Inferior parietal cortex (tissue), 1 donor: ENCODE results near the gene PCDH9.

Experiments
- DNase-seq: peaks from one replicate; pipeline ENCODE4 v3.0.0-alpha.2; 2016; ENCODE audit errors: extremely low spot score

The PCDH9 gene

GRCh38 chr13:66576381-66576780 is 653.8 kb downstream of the PCDH9 start:
- DNase-seq, result no peak

GRCh38 chr13:66574606-66575005 is 655.5 kb downstream of the PCDH9 start:
- no peak for DNase-seq

GRCh38 chr13:66567899-66568612 is 662.1 kb downstream of the PCDH9 start:
- no peak for DNase-seq

DNA sequence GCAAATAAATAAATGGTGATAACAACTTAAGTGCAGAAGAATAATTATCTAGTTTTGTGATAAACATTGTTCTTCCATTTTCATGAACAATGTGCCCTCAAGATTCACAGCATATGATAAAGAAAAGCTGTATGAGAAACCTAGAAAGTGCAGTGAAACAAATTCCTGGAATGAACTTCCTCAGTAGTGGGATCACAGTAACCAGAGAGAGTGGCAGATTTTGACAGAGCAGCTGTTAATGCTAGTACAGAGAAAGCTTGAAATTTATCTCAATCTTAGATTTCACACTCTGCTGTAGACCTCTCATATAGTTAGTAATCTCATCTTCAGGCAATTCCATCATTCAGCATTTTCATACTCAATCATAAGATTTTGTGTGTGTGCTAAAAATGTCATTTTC is 664.9 kb downstream of the PCDH9 start:
- DNase-seq, result no peak

GRCh38 chr13:66563076-66563475 is 667.1 kb downstream of the PCDH9 start:
- no peak for DNase-seq

- DNase-seq, result no peak
Measured at GRCh38 chr13:66562054-66562453, 668.1 kb downstream of the PCDH9 start.

DNA sequence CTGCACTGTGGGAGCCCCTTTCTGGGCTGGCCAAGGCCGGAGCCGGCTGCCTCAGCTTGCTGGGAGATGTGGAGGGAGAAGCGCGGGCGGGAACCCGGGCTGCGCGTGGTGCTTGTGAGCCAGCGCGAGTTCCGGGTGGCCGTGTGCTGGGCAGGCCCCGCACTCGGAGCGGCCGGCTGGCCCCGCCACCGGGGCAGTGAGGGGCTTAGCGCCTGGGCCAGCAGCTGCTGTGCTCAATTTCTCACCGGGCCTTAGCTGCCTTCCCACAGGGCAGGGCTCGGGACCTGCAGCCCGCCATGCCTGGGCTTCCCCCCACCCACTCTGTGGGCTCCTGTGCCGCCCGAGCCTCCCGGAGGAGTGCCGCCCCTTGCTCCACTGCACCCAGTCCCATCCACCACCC is 669.1 kb downstream of the PCDH9 start:
- DNase-seq, result no peak

- no peak for DNase-seq
Measured at GRCh38 chr13:66560189-66560588, 669.9 kb downstream of the PCDH9 start.

DNA sequence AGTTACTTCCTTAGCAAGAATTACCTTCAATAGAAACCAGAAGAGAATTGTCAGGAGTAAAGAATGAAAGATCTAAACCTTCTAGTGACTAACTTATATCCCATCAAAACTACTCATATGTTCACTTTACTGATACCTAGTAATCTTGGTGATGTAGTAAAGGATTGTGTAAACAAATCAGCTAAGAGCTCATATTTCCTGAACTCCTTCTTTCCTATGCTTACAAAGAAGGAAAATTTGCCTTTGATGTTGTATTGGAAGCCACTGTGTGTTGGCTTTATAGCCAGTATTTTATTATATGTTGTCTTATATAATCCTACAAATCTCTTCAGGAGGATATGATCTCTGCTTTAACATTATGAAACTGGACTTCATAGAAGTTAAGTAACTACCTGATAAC is 671.0 kb downstream of the PCDH9 start:
- DNase-seq, result no peak

DNA sequence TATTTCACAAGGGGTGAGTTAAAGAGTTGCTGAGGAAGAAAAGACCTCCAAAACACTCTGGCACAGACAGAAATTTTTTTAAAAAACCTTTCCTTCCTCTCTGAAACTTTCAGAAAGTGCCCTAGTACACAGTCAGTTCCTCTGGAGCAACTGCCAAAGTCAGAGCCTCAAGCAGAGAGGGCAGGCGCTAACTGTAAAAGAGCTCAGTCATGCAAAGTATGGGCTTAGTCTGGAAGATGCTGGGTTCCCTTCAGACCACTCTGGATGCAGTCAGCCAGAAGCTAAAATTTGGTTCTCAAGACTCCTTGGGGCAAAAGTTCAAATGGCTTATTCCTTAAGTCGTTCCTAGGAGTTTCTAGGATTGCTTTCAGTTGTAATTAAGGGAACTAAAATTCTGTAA is 671.6 kb downstream of the PCDH9 start:
- no peak for DNase-seq

DNA sequence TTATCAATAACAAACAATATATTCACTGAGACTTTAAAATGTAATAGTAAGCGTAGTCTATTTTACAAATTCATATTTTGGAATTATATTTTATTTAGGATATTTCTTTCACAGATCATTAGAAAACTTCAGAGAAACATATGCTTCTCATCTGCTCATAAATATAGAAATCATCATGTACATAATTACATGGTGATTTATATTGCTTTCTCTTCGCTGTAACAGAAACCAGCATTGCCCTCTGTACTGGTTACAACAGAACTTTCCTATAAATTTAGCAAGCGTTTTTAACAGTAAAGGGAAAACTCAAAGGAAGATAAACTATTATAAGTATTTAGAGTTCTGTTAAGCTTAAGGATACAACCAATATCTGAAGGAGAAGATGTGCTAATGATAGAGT is 672.8 kb downstream of the PCDH9 start:
- DNase-seq, result no peak

- DNase-seq, result no peak
Measured at GRCh38 chr13:66556306-66556705, 673.8 kb downstream of the PCDH9 start.

DNA sequence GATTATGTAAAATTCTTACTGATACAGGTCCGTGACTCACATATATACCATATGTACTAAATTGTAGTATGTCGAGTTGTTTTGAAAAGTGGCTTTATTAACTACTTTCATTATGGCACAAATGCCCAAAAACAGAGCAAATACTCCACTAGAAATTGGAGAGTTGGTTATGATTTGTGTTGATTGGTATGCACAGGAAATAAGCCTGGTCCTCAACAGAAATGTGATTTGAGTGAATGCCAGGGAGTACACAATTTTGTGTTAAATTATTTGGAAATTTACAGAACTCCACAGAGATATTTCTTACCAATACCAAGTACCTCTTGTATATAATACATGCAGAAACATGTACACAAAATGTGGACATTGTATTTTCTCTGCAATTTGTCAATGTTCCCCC is 676.7 kb downstream of the PCDH9 start:
- DNase-seq, result no peak

DNA sequence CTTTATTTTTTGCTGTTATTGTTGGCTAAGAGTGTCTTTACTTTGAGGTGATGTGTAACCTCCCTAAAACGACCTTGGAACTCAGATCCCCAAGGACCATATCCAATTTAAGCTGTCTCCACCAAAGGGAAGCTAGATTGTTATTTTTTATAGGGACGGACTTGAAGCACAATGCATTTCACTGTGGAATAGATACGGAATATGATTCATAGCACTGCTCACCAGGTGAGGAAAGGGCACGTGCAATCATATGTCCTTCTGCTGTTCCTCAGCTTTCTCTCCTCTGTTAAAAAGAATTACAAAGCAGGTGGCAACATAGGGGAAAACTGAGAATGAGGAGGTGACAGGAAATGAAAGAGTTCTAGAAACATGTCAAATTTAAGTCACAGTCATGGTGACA is 679.0 kb downstream of the PCDH9 start:
- DNase-seq, result no peak

- DNase-seq, result no peak
Measured at GRCh38 chr13:66547685-66548084, 682.5 kb downstream of the PCDH9 start.

GRCh38 chr13:66546534-66547379 is 683.4 kb downstream of the PCDH9 start:
- no peak for DNase-seq

DNA sequence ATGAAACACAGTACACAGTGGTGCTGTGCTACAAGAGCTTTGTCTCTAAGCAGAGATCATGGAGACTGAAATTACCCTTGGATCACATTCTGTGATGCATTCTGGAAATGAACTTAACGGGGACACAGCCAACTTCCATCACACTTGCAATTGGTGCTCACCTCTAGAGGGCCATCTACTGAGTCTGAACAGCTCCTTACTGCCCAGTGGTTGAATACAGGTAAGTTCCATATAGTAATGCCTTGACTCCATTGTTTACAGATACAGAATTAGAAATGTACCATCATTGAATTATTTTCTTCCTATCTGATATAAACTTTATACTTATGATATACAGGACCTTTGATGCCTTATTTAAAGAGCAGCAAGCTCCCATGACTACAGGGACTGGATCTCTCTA is 686.4 kb downstream of the PCDH9 start:
- DNase-seq, result no peak

- DNase-seq, result no peak
Measured at GRCh38 chr13:66537417-66537816, 692.7 kb downstream of the PCDH9 start.

- DNase-seq, result no peak
Measured at GRCh38 chr13:66536746-66537145, 693.4 kb downstream of the PCDH9 start.

DNA sequence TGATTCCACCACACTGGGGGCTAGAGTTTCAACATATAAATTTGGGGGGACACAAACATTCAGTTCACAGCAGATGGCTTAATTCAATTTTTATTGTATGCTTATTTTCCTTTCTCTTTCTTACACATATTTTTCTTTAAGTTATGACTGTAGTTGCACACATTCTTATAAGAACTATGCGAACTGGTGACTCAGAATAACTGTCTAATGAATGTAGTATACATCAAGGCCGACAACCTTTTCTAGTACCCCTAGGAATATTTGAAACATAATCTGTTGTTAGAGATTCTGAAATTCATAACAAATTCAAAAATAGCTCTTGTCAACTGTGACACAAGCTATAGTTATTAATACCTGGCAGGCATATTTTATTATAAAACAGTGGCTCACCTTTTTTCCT is 695.6 kb downstream of the PCDH9 start:
- no peak for DNase-seq

DNA sequence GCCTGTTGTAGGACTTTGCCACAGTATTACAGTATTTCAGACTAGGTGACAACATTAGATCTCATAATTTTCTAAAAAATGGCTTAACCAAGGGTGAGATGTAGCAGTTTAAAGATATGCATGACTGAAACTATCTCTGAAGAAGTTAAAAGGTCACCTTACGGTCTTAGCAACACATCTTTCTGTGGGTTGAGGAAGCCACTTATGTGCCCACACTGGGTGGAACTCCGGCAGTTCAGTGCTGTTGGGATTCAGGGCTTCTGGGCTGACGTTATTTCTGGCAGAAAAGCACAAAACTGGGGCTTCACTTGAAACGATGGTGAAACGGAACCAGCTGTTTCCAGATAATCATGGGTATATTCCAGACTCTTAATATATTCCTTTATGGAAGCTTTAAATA is 697.3 kb downstream of the PCDH9 start:
- DNase-seq, result no peak

DNA sequence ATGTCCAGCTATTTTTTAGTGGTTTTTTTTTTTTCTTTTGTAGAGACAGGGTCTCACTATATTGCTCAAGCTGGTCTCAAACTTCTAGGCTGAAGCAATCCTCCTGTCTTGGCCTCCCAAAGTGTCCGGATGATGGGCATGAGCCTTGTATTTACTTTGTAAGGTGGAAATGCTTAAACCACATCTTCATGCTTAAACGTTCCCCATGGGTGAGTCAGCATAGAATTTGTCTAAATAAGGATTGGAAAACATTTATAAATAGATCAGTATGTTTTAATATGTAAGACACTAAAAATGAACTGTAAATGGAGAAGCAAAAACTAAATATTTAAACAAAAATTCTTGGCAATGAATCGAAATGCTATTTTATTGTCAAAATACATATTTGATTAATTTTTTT is 698.0 kb downstream of the PCDH9 start:
- DNase-seq, result no peak

- DNase-seq, result no peak
Measured at GRCh38 chr13:66530686-66531085, 699.5 kb downstream of the PCDH9 start.
